ENCODE measurements around the gene MAP2K2. TPM values are rescaled to one million over a fixed set of nuclear protein-coding genes. Genes with fewer than 3 reads are reported as not detected.
A peak's percentile ranks its signal among the peaks of the same experiment; 100 is the strongest.

The MAP2K2 gene
- total RNA-seq, 1 experiment from 2014 or later = 177 TPM

- Mint-ChIP-seq H3K27ac (no peak overlapping the region), H3K4me1 (peaks cover 24% of the 10 kb centered on the region), H3K27me3 (ENCODE audit: low read depth) (no peaks in the 10 kb centered on the region), H3K9me3 (no peaks in the 10 kb centered on the region), H3K36me3 (no peaks in the 10 kb centered on the region), H3K4me3 (no peak overlapping the region)
- ChIA-PET CTCF (interaction anchor here (1.3 to 2.1 kb wide), 2 partner anchors 73 to 79 kb away, joined by 5 to 14 read pairs; no protein-coding TSS in a partner anchor), POLR2A (no interaction called here)
- DNase-seq (ENCODE audit: low spot score) (no peak), ATAC-seq (peak; percentile 8)
- no peak for TF ChIP-seq NFE2L1 (CRISPR knock-in tag; IDR thresholded peaks at IDR 0.05)
- TF ChIP-seq ZNF121 (CRISPR knock-in tag; IDR thresholded peaks at IDR 0.05) = peak; percentile 66
Observed at GRCh38 chr19:4061178-4061682, 62.7 kb downstream of the MAP2K2 start.

GRCh38 chr19:4060621-4061177, 63.2 kb downstream of the MAP2K2 start:
- no peaks in the 10 kb centered on the region; the same call in 1 of the 2 replicates for H3K36me3 Mint-ChIP-seq
- POLR2A ChIA-PET = no interaction called here
- H3K4me3 Mint-ChIP-seq = 0 out of 2 replicates have a peak overlapping the region, but pooled peaks have one; percentile 12
- no peaks in the 10 kb centered on the region for H3K27me3 Mint-ChIP-seq (ENCODE audit: low read depth)
- CTCF ChIA-PET = interaction anchor here (1.3 to 2.1 kb wide), 2 partner anchors 73 to 79 kb away, joined by 5 to 14 read pairs; no protein-coding TSS in a partner anchor
- peaks cover 24% of the 10 kb centered on the region for H3K4me1 Mint-ChIP-seq
- TF ChIP-seq FOXP4 (CRISPR knock-in tag; IDR thresholded peaks at IDR 0.05) (peak; percentile 52; the same call in 1 of the 2 replicates), ESRRA (CRISPR knock-in tag; IDR thresholded peaks at IDR 0.05; ENCODE audit: borderline replicate concordance) (peak; percentile 65; the same call in 1 of the 2 replicates), RELA (CRISPR knock-in tag; IDR thresholded peaks at IDR 0.05; ENCODE audit: borderline replicate concordance) (no peak)
- H3K27ac Mint-ChIP-seq = peak overlapping the region; percentile 84; the same call in 1 of the 2 replicates
- DNase-seq (ENCODE audit: low spot score) = no peak
- no peaks in the 10 kb centered on the region for H3K9me3 Mint-ChIP-seq
- no peak for ATAC-seq

GRCh38 chr19:4059891-4060620, 63.9 kb downstream of the MAP2K2 start:
- DNase-seq (ENCODE audit: low spot score) = no peak
- POLR2A ChIA-PET = no interaction called here
- H3K9me3 Mint-ChIP-seq = no peaks in the 10 kb centered on the region
- H3K4me3 Mint-ChIP-seq = no peak overlapping the region
- no peaks in the 10 kb centered on the region for H3K27me3 Mint-ChIP-seq (ENCODE audit: low read depth)
- CTCF ChIA-PET = interaction anchor here (1.3 to 2.3 kb wide), 2 partner anchors 72 to 80 kb away, joined by 5 to 11 read pairs; no protein-coding TSS in a partner anchor
- peaks cover 3% of the 10 kb centered on the region for H3K36me3 Mint-ChIP-seq
- H3K4me1 Mint-ChIP-seq = peaks cover 24% of the 10 kb centered on the region
- ATAC-seq = no peak
- H3K27ac Mint-ChIP-seq = peak overlapping the region; percentile 84
- TF ChIP-seq AFF4 (CRISPR knock-in tag; IDR thresholded peaks at IDR 0.05; ENCODE audit: borderline replicate concordance) (no peak), NR1H2 (CRISPR knock-in tag; IDR thresholded peaks at IDR 0.05) (no peak), ATF6 (CRISPR knock-in tag; IDR thresholded peaks at IDR 0.05) (no peak), PRDM15 (CRISPR knock-in tag; IDR thresholded peaks at IDR 0.05) (no peak), RELA (CRISPR knock-in tag; IDR thresholded peaks at IDR 0.05; ENCODE audit: borderline replicate concordance) (no peak), USF1 (CRISPR knock-in tag; IDR thresholded peaks at IDR 0.05) (no peak), JAZF1 (CRISPR knock-in tag; IDR thresholded peaks at IDR 0.05) (no peak), AR (CRISPR knock-in tag; IDR thresholded peaks at IDR 0.05) (no peak)
